ENCODE measurements around the gene NRAP.

The NRAP gene

GRCh38 chr10:113695691-113696090, 31.9 kb upstream of the NRAP start:
- no peak overlapping the region for H3K14ac ChIP-seq (ENCODE audit: low read length in 2 of 2)
- no peak overlapping the region for H3K4me3 ChIP-seq (ENCODE audit: insufficient read depth in 1 of 2, low read depth in 1 of 2, low read length in 2 of 2)
- H3K4me1 ChIP-seq (ENCODE audit: control insufficient read depth, insufficient read depth, low read depth, low read length), result peaks cover 6% of the 10 kb centered on the region
- H3K23ac ChIP-seq (ENCODE audit: low read length in 2 of 2), result no peak overlapping the region
- no peak overlapping the region for H2AFZ ChIP-seq (ENCODE audit: low read depth, low read length)
- no peaks in the 10 kb centered on the region for H3K27me3 ChIP-seq (ENCODE audit: control insufficient read depth in 1 of 2, insufficient read depth in 1 of 2, low read length in 2 of 2)
- no peak overlapping the region for H3K4me2 ChIP-seq (ENCODE audit: low read length, poor library complexity, severe bottlenecking)
- no peak overlapping the region for H3K4ac ChIP-seq (ENCODE audit: low read depth in 1 of 2, low read length in 2 of 2)
- no peak overlapping the region for H2BK15ac ChIP-seq (ENCODE audit: low read depth, poor library complexity, severe bottlenecking)
- no peak overlapping the region for H2BK12ac ChIP-seq (ENCODE audit: low read length in 2 of 2)
- H3K9me3 ChIP-seq (ENCODE audit: control insufficient read depth, low read length), result peaks cover 22% of the 10 kb centered on the region
- DNase-seq, result no peak
- no peak overlapping the region for H4K91ac ChIP-seq (ENCODE audit: low read length)
- H3K36me3 ChIP-seq (ENCODE audit: control insufficient read depth in 1 of 2, insufficient read depth in 2 of 2, low read depth in 1 of 2, low read length in 2 of 2), result peaks cover 37 to 69% of the 10 kb centered on the region in 2 experiments
- no peak overlapping the region for H2BK5ac ChIP-seq (ENCODE audit: low read depth, low read length, poor library complexity, severe bottlenecking)
- 97% methylated on average over 1 of the region's 1 CpG for WGBS
- H4K8ac ChIP-seq (ENCODE audit: low read length), result no peak overlapping the region
- H2AK5ac ChIP-seq (ENCODE audit: low read length, severe bottlenecking), result no peak overlapping the region
- no peak overlapping the region for H3K9ac ChIP-seq (ENCODE audit: low read length)
- no peak overlapping the region for H2BK120ac ChIP-seq (ENCODE audit: low read depth, low read length)
- no peak overlapping the region for H3K27ac ChIP-seq (ENCODE audit: low read length, poor library complexity, severe bottlenecking)
- H3K18ac ChIP-seq (ENCODE audit: low read depth in 1 of 2, low read length in 2 of 2), result no peak overlapping the region
- peaks cover 57% of the 10 kb centered on the region for H3K79me1 ChIP-seq (replicated peaks; ENCODE audit: low read length, poor library complexity, severe bottlenecking)

GRCh38 chr10:113693348-113693747, 29.5 kb upstream of the NRAP start:
- H3K9ac ChIP-seq (ENCODE audit: low read length), result no peak overlapping the region
- peaks cover 6% of the 10 kb centered on the region for H3K4me1 ChIP-seq (ENCODE audit: control insufficient read depth, insufficient read depth, low read depth, low read length)
- 100% methylated on average over 1 of the region's 2 CpGs for WGBS
- H4K91ac ChIP-seq (ENCODE audit: low read length), result no peak overlapping the region
- H3K36me3 ChIP-seq (ENCODE audit: control insufficient read depth in 1 of 2, insufficient read depth in 2 of 2, low read depth in 1 of 2, low read length in 2 of 2), result peaks cover 34 to 46% of the 10 kb centered on the region in 2 experiments
- H3K4ac ChIP-seq (ENCODE audit: low read depth in 1 of 2, low read length in 2 of 2), result no peak overlapping the region
- peaks cover 27% of the 10 kb centered on the region for H3K9me3 ChIP-seq (ENCODE audit: control insufficient read depth, low read length)
- no peak overlapping the region for H2BK12ac ChIP-seq (ENCODE audit: low read length in 2 of 2)
- H4K8ac ChIP-seq (ENCODE audit: low read length), result no peak overlapping the region
- H3K27ac ChIP-seq (ENCODE audit: low read length, poor library complexity, severe bottlenecking), result no peak overlapping the region
- H3K4me2 ChIP-seq (ENCODE audit: low read length, poor library complexity, severe bottlenecking), result no peak overlapping the region
- H3K79me1 ChIP-seq (replicated peaks; ENCODE audit: low read length, poor library complexity, severe bottlenecking), result peaks cover 58% of the 10 kb centered on the region
- no peak overlapping the region for H3K4me3 ChIP-seq (ENCODE audit: insufficient read depth in 1 of 2, low read depth in 1 of 2, low read length in 2 of 2)
- no peak overlapping the region for H3K23ac ChIP-seq (ENCODE audit: low read length in 2 of 2)
- no peak overlapping the region for H2AK5ac ChIP-seq (ENCODE audit: low read length, severe bottlenecking)
- H3K18ac ChIP-seq (ENCODE audit: low read depth in 1 of 2, low read length in 2 of 2), result no peak overlapping the region
- no peak overlapping the region for H2AFZ ChIP-seq (ENCODE audit: low read depth, low read length)
- H3K14ac ChIP-seq (ENCODE audit: low read length in 2 of 2), result no peak overlapping the region
- no peak overlapping the region for H2BK15ac ChIP-seq (ENCODE audit: low read depth, poor library complexity, severe bottlenecking)
- H2BK120ac ChIP-seq (ENCODE audit: low read depth, low read length), result no peak overlapping the region
- no peaks in the 10 kb centered on the region for H3K27me3 ChIP-seq (ENCODE audit: control insufficient read depth in 1 of 2, insufficient read depth in 1 of 2, low read length in 2 of 2)
- H2BK5ac ChIP-seq (ENCODE audit: low read depth, low read length, poor library complexity, severe bottlenecking), result no peak overlapping the region
- DNase-seq, result no peak

GRCh38 chr10:113692271-113692670, 28.4 kb upstream of the NRAP start:
- Histone ChIP-seq H3K27me3 (ENCODE audit: control insufficient read depth in 1 of 2, insufficient read depth in 1 of 2, low read length in 2 of 2) (no peaks in the 10 kb centered on the region), H4K91ac (ENCODE audit: low read length) (no peak overlapping the region), H3K18ac (ENCODE audit: low read depth in 1 of 2, low read length in 2 of 2) (no peak overlapping the region), H2BK120ac (ENCODE audit: low read depth, low read length) (no peak overlapping the region), H3K9me3 (ENCODE audit: control insufficient read depth, low read length) (peaks cover 34% of the 10 kb centered on the region), H3K9ac (ENCODE audit: low read length) (no peak overlapping the region), H3K4me2 (ENCODE audit: low read length, poor library complexity, severe bottlenecking) (no peak overlapping the region), H2BK15ac (ENCODE audit: low read depth, poor library complexity, severe bottlenecking) (no peak overlapping the region), H3K79me1 (replicated peaks; ENCODE audit: low read length, poor library complexity, severe bottlenecking) (peaks cover 54% of the 10 kb centered on the region), H3K4me3 (ENCODE audit: insufficient read depth in 1 of 2, low read depth in 1 of 2, low read length in 2 of 2) (no peak overlapping the region), H3K4me1 (ENCODE audit: control insufficient read depth, insufficient read depth, low read depth, low read length) (peaks cover 4% of the 10 kb centered on the region), H3K27ac (ENCODE audit: low read length, poor library complexity, severe bottlenecking) (no peak overlapping the region), H2AK5ac (ENCODE audit: low read length, severe bottlenecking) (no peak overlapping the region), H2BK12ac (ENCODE audit: low read length in 2 of 2) (no peak overlapping the region), H3K36me3 (ENCODE audit: control insufficient read depth in 1 of 2, insufficient read depth in 2 of 2, low read depth in 1 of 2, low read length in 2 of 2) (peaks cover 26 to 37% of the 10 kb centered on the region in 2 experiments), H4K8ac (ENCODE audit: low read length) (no peak overlapping the region), H2AFZ (ENCODE audit: low read depth, low read length) (no peak overlapping the region), H2BK5ac (ENCODE audit: low read depth, low read length, poor library complexity, severe bottlenecking) (no peak overlapping the region), H3K14ac (ENCODE audit: low read length in 2 of 2) (no peak overlapping the region), H3K4ac (ENCODE audit: low read depth in 1 of 2, low read length in 2 of 2) (no peak overlapping the region), H3K23ac (ENCODE audit: low read length in 2 of 2) (no peak overlapping the region)
- DNase-seq, result no peak
- WGBS, result 98% methylated on average over 6 of the region's 6 CpGs

GRCh38 chr10:113691381-113691780, 27.5 kb upstream of the NRAP start:
- no peak overlapping the region for H3K4me2 ChIP-seq (ENCODE audit: low read length, poor library complexity, severe bottlenecking)
- no peak for DNase-seq
- WGBS, result 82% methylated on average over 2 of the region's 2 CpGs

More at GRCh38 chr10:113691381-113691780, 27.5 kb upstream of the NRAP start:
- H2BK5ac ChIP-seq (ENCODE audit: low read depth, low read length, poor library complexity, severe bottlenecking), result no peak overlapping the region
- no peak overlapping the region for H2BK12ac ChIP-seq (ENCODE audit: low read length in 2 of 2)
- peaks cover 43% of the 10 kb centered on the region for H3K9me3 ChIP-seq (ENCODE audit: control insufficient read depth, low read length)
- peaks cover 4% of the 10 kb centered on the region for H3K4me1 ChIP-seq (ENCODE audit: control insufficient read depth, insufficient read depth, low read depth, low read length)
- no peak overlapping the region for H3K27ac ChIP-seq (ENCODE audit: low read length, poor library complexity, severe bottlenecking)
- no peak overlapping the region for H3K9ac ChIP-seq (ENCODE audit: low read length)
- H2AFZ ChIP-seq (ENCODE audit: low read depth, low read length), result no peak overlapping the region
- no peak overlapping the region for H3K4ac ChIP-seq (ENCODE audit: low read depth in 1 of 2, low read length in 2 of 2)
- H3K4me3 ChIP-seq (ENCODE audit: insufficient read depth in 1 of 2, low read depth in 1 of 2, low read length in 2 of 2), result no peak overlapping the region
- no peak overlapping the region for H4K8ac ChIP-seq (ENCODE audit: low read length)
- peaks cover 26 to 34% of the 10 kb centered on the region in 2 experiments for H3K36me3 ChIP-seq (ENCODE audit: control insufficient read depth in 1 of 2, insufficient read depth in 2 of 2, low read depth in 1 of 2, low read length in 2 of 2)
- H2BK120ac ChIP-seq (ENCODE audit: low read depth, low read length), result no peak overlapping the region
- H3K23ac ChIP-seq (ENCODE audit: low read length in 2 of 2), result no peak overlapping the region
- no peak overlapping the region for H3K18ac ChIP-seq (ENCODE audit: low read depth in 1 of 2, low read length in 2 of 2)
- peaks cover 47% of the 10 kb centered on the region for H3K79me1 ChIP-seq (replicated peaks; ENCODE audit: low read length, poor library complexity, severe bottlenecking)
- H3K27me3 ChIP-seq (ENCODE audit: control insufficient read depth in 1 of 2, insufficient read depth in 1 of 2, low read length in 2 of 2), result no peaks in the 10 kb centered on the region
- H3K14ac ChIP-seq (ENCODE audit: low read length in 2 of 2), result no peak overlapping the region
- no peak overlapping the region for H2BK15ac ChIP-seq (ENCODE audit: low read depth, poor library complexity, severe bottlenecking)
- H2AK5ac ChIP-seq (ENCODE audit: low read length, severe bottlenecking), result no peak overlapping the region
- no peak overlapping the region for H4K91ac ChIP-seq (ENCODE audit: low read length)
